ELR (cell line): ENCODE measurements around the gene BBIP1.
"Not testable (repeated sequence)": the region's sequence is repeated elsewhere in the genome, so short reads cannot be mapped to it uniquely, and the experiment has no call there.

ENCODE experiments used
- DNase-seq: peaks from one replicate; pipeline ENCODE4 v3.0.0-alpha.2; 2015; ENCODE audit warnings: low read depth

Gene BBIP1

DNA sequence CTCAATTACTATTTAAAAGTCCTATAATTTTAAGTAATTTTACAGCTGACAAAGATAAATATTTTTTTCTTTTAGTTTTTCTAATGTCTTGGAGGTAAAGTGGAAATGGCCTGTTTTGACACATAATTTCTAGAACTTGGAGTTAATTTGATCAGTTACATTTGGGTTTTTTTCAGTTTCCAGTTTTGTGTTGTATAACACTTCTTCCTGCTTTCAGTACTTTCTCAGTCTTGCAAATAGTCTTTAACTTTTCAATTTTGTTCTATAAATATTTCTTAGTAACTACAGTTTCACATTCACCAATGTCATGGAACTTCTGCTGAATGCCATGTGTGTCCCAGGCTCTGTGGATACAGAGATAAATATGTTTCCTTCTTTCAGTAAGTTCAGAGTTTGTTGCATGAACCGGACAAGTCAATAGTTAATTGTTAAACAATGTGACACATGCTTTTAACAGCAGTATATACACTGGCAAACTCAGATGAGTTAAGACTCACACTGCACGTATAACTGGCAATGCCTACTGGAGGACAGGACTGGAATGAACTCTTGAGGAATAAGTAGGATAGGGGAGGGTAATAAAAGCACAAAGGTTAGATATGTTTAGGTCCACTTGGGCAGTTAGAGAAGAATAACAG lies 5.0 kb upstream of the BBIP1 start:
- peak; percentile 8 for DNase-seq

DNA sequence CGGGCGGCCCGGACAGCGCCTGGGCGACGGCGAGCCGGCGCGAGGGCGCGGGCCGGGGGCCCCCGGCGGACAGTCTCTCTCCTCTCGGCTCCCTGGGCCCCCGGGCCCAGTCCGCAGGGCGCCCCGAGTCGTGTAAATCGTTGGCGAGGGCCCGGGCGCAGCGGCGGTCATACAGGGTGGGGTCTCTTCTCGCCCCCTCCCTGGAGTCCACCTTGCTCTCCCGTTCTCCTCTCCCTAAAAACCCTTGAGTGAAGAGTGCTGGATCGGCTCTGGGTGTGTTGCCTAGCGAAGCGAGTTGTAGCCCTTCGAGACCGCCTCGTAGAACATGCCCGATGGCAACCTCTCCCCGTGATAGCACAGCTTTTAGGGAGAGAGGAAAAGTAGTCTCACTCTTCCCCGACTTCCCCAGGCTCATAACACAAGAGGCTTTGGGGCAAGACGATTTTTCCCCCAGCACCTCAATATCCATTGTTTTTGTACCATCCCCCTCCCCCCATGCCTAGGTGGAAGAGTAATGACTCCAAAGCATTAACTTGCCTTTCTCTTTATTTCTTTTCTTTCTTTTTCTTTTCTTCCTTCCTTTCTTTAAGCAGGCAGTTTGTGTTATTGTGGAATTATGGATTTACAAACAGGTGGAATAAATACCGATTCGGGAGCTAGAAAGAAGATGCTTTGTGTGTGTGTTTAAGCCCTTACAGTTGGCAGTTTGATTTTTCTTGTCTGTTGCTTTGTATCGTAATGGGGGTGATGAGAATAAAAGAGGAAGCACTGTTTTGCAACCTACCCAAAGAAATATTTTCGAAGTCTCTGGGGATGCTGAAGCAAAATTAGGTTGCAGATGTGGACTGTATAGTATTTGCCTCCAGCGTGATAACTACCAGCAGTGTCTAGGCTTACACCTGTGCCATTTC lies 1.2 kb upstream of the BBIP1 start:
- peak; percentile 58 for DNase-seq

DNA sequence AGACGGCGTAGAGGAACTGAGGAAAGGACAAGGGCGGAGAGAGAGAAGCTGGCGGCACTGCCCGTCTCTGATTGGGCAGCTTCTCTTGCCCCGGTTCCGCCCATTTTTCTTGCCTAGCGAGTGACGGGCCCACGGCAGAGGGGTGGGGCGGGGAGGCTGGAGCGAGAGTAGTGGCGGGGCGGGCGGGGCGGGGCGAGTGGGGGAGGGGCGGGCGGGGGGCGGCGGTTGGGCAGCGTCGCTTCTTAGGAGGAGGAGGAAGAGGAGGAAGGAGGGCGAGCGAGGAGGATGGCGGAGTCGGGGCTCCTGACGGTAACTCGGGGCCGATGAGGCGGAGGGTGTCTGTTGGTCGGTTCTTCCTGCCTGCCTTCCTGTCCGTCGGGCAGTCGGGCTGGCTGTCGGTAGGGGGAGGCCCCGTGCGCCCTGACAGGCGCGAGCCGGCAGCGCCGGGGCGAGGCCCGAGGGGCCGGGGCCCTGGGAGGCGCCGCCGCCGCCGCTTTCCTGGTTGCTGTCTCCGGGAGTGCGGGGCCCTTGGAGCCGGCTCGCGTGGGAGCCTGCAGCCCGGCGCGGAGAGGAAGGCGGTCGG lies 460 bp upstream of the BBIP1 start, which contains the start of gene SHOC2:
TSS of gene SHOC2 (plus strand) at position 256 of the 583 bp plus-strand sequence. CDS start 44,755 bp downstream, outside the sequence.
- DNase-seq, result no peak

DNA sequence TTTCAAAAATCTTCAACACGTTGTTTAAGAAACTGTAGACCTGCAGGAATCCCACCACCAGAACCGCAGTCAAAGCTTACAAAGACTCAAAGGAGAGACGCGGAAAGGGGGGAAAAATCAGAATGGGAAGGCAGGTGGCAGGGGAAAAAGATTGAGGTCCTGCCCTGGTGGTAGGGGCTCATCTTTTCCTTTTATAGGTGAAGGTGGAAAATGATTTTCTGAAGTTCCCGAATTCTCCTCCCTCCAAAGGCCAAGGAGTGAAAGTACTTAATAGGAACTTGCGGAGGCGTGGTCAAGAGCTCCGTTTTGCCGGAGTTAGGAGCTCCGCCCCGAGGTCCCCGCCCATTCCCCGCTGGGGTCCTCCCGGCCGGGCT lies 724 bp downstream of the BBIP1 start:
- DNase-seq, result peak; percentile 97

DNA sequence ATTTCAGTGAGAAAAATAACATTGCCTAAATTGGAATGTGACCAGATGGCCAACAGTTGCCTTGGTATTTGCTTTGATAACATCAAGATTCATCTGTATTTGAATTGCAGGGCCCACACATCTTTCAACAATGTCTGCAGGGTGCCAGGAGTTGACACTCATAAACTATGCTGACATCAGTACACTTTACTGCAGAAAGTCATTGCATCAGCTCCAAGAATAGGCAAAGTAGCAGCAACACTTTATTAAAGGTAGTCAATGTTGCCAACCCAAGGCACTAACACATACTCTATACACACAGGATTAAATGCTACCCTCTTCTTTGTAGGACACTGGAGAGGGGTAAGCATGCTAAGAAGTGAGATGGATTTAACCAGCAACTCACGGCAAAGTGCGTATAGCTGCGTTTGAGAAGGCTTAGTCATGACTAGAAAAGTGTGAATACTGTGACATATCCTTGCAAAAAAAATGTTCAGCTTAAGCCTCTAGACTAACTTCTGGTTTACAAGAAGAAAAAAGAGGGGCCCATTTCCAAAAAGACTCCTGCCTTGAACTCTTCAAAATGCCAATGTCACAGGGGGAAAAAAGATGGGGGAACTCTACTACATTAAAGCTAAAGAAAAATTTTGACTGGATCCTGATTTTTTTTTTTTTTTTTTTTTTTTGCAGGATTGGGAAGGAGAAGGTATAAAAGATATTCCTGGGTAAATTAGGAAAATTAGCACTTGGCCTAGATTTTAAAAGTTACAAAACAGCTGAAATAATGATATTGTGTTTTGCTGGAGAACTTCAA lies 2.2 kb downstream of the BBIP1 start:
- peak; percentile 75 for DNase-seq

DNA sequence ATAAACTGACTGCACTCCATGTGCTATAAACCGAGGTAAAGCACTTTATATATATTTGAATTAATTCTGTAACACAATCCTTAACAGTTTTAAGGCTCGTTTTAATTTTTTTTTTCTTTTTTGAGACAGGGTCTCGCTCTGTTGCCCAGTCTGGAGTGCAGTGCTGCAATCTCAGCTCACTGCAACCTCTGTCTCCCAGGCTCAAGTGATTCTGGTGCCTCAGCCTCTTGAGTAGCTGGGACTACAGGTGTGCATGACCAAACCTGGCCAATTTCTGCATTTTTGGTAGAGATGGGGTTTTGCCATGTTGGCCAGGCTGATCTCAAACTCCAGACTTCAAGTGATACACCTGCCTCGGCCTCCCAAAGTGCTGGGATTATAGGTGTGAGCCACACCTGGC lies 3.4 kb downstream of the BBIP1 start:
- DNase-seq, result not testable (repeated sequence)

DNA sequence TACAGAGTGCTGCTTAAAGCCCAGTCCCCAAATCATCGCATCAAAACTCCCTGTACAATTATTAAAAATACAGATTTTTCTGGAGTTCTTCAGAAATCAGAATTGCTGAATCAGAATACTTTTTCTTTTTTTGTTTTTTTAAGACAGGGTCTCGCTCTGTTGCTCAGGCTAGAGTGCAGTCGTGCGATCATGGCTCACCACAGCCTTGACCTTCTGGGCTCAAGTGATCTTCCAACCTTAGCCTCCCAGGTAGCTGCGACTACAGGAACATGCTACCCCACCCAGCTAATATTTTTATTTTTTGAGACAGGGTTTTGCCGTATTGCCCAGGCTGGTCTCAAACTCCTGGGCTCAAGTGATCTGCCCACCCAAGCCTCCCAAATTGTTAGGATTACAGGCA lies 3.9 kb downstream of the BBIP1 start:
- DNase-seq, result no peak

DNA sequence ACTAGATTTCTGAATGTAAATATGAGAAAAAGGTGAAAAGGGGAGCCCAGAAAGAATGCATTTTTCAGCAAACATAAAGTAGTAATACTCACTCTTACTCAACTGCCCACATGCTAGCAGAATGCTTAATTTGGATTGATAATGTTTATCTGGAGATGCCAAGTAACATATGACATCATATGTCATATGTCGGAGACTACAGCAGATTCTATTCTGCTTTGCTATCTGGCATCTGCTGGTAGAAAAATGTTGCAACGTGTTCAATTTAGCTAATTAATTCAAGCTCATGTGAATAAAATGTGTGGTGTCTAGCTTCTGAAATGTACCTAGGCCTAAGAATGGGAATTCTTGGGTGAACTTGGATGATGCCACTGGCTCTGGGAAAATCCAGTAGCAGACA lies 4.5 kb downstream of the BBIP1 start:
- DNase-seq, result no peak

DNA sequence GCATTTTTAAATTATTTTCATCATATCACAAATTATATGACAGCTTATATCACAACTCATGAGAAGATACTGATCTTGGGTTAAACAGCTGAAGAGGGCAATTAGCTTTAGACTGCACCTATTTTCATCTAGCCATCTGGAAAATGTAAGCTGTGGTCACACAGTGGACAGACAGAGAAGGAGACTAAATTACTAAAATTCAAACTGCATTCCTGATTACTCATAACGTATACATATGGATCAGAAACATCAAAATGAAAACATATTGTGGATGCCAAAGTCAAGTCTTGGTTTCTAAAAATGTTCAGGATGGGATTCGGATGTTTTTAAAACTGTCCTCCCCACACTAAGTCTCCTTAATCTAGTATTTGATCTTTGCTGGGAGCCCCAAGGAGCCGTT lies 6.6 kb downstream of the BBIP1 start:
- DNase-seq, result peak; percentile 76

DNA sequence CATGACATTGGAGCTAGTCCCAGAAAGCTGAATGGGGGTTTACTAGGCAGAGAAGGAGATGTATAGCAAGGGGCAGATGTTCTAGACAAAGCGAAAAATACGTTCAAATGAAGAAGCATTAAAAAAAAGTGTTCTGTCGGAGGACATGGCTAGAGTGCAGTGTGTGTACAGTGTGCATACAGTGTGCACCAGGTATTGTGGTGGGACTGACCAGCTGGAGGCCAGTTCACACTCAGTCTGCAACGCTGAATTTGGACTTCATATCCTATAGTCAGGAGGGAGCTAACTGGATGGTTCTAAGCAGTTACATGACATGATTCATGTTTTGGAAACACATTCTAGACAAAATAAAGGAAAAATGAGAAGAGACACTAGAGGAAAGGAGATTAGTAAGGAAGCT lies 8.8 kb downstream of the BBIP1 start:
- no peak for DNase-seq

DNA sequence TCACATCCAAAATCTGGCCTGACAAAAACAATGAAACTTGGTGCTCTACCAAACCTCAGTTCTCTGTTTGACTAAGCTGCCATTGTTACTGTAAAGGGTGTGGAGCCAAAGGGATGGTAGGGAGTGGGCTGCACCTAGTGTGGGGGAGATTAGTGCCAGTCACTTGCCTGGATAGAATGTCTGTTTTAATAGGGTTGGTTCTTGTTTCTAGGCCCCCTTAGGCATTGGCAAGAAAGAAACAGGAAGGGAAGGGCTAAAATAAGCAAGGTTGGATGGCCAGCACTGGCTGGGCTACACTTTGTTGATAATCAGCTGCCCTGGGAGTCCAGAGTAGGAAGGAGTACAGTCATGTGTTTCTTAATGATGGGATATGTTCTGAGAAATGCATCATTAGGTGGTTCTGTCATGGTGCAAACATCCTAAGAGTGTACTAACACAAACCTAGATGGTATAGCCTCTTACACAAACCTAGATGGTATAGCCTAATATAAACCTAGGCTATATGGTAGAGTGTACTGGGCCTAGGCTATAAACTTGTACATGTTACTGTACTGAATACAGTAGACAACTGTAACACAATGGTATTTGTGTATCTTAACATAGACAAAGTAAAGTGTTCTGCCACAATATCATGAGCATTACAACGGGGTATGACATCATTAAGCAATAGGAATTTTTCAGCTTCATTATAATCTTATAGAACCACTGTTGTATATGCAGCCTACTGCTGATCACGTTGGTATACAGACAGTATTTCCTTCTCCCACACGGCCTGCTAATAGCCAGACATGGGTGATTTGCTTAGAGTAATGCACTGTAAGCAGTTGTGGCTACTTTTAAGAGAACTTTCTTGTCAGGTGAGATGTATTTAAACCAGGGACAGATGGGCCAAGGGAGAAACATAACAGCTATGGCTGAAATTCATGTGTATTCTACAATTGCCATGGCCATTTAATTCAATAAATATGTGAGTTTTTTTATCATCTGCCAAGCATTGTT lies 15.4 kb downstream of the BBIP1 start:
- DNase-seq, result no peak

DNA sequence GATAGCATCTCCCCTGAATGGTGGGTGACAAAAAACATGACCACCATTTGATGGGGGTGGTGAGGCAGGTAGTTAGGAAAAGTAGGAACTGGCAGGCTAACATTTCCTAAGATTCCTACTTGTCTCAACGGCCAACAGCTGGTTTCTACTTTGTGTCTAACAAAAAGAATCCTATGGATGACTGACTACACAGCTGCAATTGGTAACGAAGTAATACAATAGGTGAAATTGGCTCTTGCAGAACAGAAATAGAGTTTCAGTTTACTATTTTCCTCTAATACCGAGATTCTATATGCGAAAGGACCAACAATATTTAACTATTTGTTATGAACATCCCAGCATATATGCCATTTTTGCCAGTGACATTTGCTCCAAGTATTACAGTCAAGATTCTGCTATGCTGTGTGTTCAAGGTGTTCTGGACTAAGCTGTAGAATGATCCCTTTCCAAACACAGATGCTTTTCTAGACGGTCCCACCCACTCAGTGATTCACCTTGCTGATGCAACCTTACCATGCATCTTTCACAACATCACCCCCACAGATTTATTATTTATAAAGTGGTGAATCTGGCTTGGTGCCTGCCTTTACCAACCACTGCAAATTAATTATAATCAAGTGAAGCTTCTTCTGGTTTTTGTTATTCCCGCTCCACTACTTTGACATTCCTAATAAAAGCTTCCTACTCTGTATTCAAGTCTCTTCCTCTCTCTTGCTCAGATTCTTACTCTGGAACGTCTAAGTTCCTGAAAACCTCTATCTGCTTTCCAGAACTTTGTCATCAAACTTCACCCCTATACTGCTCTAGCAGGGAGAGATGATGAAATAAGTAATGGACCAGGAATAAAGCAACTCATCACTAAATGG lies 16.8 kb downstream of the BBIP1 start:
- peak; percentile 74 for DNase-seq

DNA sequence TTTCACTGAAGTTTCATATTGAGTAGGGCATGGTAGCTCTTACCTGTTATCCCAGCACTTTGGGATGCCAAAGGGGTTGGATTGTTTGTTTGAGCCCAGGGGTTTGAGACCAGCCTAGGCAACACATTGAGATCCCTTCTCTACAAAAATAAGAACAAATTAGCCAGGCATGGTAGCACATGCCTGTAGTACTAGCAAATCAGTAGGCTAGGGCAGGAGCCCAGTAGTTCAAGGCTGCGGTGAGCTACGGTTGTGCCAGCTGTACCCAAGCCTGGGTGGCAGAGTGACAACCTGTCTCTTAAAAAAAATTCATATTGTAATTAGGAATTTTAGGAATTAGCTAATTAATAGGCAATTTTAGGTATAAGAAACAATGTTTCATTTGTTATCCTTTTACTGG lies 18.0 kb downstream of the BBIP1 start:
- no peak for DNase-seq

DNA sequence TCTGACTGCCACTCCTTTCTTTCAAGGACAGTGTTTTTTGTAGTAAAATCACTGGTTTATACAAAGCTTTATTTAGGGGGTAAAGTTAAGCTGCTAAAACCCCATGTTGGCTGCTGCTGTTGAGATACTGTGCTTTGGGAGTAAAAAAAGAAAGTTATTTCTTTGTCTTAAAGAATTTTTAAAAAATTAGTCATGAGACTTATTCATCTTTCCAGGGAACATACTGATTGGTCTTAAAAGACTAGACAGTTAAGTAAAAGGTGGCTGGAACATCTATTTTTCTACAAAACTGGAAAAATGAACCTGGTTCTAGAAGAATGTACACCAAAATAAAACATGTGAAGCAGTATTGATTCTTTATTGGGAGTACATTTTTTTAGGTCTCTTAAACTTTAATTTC lies 20.6 kb downstream of the BBIP1 start:
- DNase-seq, result peak; percentile 48

DNA sequence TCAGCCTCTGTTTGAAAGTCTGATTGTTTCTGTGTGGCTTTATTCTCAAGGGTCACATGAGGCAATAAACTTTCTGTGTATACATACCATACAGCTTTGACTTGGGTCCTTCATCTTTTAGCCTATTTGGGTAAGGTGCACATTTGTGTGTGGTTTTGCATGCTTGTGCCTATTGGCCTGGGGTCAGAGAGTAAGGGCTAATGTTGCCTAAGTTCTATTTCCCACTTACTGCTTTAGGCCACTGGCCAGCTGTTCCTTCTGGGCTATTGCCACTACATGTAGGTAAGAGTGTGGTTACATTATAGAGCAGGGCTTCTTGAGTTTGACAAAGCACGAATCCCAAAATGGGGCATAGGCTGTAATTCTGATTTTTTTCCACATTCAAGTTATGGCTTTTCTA lies 21.8 kb downstream of the BBIP1 start:
- no peak for DNase-seq

DNA sequence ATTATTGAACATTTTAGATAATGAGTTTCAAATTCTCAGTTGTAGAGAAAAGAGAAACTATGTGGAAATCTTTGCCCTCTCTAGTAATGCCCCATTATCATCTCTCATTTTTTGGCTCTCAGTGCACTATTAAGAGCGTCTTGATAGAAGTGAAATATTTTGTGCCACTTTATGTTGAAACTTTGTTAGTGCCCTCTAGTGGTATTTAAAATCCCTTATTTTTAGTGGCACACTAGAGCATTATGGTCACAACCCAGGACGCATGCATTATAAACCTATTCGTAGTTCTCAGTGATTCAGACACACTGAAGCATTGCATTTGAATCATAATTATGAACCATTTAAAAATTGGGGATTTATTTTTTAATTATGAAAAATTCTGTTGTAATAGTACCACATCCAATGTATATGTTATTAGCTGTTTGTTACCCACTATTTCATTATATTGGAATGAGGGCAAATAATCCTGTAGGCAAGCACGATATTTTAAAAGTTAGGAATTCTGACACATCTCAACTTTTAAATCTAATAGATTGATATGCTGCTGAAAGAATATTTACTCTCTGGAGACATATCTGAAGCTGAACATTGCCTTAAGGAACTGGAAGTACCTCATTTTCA lies 25.3 kb downstream of the BBIP1 start:
- DNase-seq, result peak; percentile 70

DNA sequence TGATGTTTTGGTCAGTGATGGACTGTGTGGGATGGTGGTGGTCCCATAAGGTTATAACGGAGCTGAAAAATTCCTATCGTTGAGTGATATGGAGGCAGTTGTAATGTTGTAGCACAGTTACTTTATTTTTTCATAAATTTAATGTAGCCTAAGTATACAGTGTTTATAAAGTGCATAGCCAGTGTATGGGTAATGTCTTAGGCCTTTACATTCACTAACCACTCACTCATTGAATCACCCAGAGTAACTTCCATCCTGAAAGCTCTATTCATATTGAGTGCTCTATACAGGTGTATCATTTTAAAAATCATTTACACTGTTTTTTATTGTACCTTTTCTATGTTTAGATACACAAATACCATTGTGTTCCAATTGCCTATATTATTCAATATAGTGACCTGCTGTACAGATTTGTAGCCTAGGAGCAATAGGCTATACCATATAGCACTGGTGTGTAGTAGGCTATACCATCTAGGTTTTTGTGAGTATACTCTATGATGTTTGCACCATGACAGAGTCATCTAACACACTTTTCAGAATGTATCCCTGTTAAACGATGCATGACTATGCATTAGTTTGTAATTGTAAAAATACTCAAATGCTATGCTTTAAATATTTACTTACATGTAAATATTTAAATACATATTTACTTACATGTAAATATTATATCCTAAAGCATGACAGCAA lies 26.2 kb downstream of the BBIP1 start:
- DNase-seq, result no peak

DNA sequence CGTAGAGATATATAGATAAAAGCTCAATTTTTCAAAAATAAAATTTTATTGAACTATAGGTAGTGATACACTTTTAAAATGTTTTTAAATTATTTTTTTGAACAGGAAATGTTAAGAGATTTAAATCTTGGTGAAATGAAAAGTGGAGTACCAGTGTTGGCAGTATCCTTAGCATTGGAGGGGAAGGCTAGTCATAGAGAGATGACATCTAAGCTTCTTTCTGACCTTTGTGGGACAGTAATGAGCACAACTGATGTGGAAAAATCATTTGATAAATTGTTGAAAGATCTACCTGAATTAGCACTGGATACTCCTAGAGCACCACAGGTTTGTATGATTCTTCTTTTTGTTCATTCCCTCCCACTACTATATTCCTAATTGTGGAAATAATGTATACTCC lies 31.4 kb downstream of the BBIP1 start:
- DNase-seq, result no peak
